ENCODE data around the gene ZDHHC17. TPM values are rescaled to one million over a fixed set of nuclear protein-coding genes. Genes with fewer than 3 reads are reported as not detected.
A peak's percentile ranks its signal among the peaks of the same experiment; 100 is the strongest.

Gene ZDHHC17
- total and polyA plus RNA-seq, 2 donors (not counting 1 experiment from before 2014, with no cell fraction given), result 30.5 to 141 TPM

DNA sequence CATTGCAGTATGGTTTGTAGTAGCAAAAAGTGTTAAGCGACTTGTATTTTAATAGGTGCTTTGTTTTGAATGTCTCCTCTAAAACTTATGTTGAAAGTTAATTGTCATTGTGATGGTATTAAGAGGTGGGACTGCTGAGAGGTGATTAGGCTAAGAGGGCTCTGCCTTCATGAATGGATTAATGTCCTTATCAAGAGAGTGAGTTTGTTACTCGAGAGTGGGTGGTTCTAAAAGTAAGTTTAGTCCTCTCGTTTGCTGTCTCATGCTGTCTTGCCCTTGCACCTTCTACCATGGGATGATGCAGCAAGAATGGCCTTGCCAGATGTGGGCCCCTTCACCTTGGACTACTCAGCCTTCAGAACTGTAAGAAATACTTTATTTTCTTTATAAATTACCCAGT lies 17.4 kb downstream of the ZDHHC17 start:
- H3K27ac ChIP-seq (ENCODE audit: insufficient read depth, low read length), result no peak overlapping the region
- H3K9ac ChIP-seq (ENCODE audit: insufficient read depth, low read length), result no peak overlapping the region
- H3K4me1 ChIP-seq (ENCODE audit: control insufficient read depth, extremely low read depth, insufficient read depth, low read length), result no peaks in the 10 kb centered on the region
- DNase-seq (ENCODE audit: low read depth in 2 of 2), result no peak
- H3K36me3 ChIP-seq (ENCODE audit: control insufficient read depth, insufficient read depth, low read length), result no peaks in the 10 kb centered on the region
- H3K4me3 ChIP-seq (replicated peaks in 1 of 4; ENCODE audit: control extremely low read depth in 1 of 4, insufficient read depth in 1 of 4, low read depth in 3 of 4, low read length in 4 of 4), result no peak overlapping the region
- no peak overlapping the region for H2AFZ ChIP-seq (ENCODE audit: low read length)
- no peak overlapping the region for H3K4me2 ChIP-seq (ENCODE audit: extremely low read depth, insufficient read depth, low read length)
- no peak for TF ChIP-seq EZH2 (IDR thresholded peaks at IDR 0.05; ENCODE audit: low read length, missing control alignments)
- TF ChIP-seq, protein P1, sequence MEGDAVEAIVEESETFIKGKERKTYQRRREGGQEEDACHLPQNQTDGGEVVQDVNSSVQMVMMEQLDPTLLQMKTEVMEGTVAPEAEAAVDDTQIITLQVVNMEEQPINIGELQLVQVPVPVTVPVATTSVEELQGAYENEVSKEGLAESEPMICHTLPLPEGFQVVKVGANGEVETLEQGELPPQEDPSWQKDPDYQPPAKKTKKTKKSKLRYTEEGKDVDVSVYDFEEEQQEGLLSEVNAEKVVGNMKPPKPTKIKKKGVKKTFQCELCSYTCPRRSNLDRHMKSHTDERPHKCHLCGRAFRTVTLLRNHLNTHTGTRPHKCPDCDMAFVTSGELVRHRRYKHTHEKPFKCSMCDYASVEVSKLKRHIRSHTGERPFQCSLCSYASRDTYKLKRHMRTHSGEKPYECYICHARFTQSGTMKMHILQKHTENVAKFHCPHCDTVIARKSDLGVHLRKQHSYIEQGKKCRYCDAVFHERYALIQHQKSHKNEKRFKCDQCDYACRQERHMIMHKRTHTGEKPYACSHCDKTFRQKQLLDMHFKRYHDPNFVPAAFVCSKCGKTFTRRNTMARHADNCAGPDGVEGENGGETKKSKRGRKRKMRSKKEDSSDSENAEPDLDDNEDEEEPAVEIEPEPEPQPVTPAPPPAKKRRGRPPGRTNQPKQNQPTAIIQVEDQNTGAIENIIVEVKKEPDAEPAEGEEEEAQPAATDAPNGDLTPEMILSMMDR (conservative IDR thresholded peaks at IDR 0.05 in 1 of 2, IDR thresholded peaks at IDR 0.05 in 1 of 2; ENCODE audit: low read depth in 1 of 2, low read length in 2 of 2), result no peak
- no peaks in the 10 kb centered on the region for H3K27me3 ChIP-seq (ENCODE audit: control insufficient read depth, insufficient read depth, low read length)
- H3K9me3 ChIP-seq (ENCODE audit: control insufficient read depth, insufficient read depth, low read depth, low read length), result no peaks in the 10 kb centered on the region
- H3K79me2 ChIP-seq (ENCODE audit: control insufficient read depth, insufficient read depth, low read length), result peaks cover 49% of the 10 kb centered on the region
- H4K20me1 ChIP-seq (ENCODE audit: control insufficient read depth, extremely low read depth, insufficient read depth, low read length), result no peaks in the 10 kb centered on the region

DNA sequence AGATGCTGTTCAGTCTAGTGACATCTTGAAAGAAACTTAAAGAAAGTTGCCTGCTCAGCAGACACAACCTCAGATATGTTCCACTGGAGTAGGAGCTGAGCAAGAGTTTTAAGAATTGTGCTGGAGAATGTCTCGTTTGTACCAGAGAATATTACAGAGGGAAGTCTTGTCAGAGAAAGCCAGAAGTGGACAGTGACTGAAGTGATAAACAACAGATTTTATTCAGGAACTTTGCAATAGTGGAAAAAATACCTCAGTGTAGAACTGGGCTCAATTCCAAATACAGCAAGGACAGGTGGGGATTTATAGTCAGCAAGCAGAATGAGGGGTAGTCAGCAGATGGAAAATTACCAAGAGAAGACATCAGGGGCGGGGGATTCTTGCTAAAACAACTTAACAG lies 18.6 kb downstream of the ZDHHC17 start:
- DNase-seq (ENCODE audit: low read depth in 2 of 2), result no peak
- Histone ChIP-seq H3K9ac (ENCODE audit: insufficient read depth, low read length) (no peak overlapping the region), H3K4me1 (ENCODE audit: control insufficient read depth, extremely low read depth, insufficient read depth, low read length) (no peaks in the 10 kb centered on the region), H3K4me3 (replicated peaks in 1 of 4; ENCODE audit: control extremely low read depth in 1 of 4, insufficient read depth in 1 of 4, low read depth in 3 of 4, low read length in 4 of 4) (no peak overlapping the region), H3K27me3 (ENCODE audit: control insufficient read depth, insufficient read depth, low read length) (no peaks in the 10 kb centered on the region), H3K4me2 (ENCODE audit: extremely low read depth, insufficient read depth, low read length) (no peak overlapping the region), H3K27ac (ENCODE audit: insufficient read depth, low read length) (no peak overlapping the region), H3K36me3 (ENCODE audit: control insufficient read depth, insufficient read depth, low read length) (no peaks in the 10 kb centered on the region), H4K20me1 (ENCODE audit: control insufficient read depth, extremely low read depth, insufficient read depth, low read length) (no peaks in the 10 kb centered on the region), H2AFZ (ENCODE audit: low read length) (no peak overlapping the region), H3K79me2 (ENCODE audit: control insufficient read depth, insufficient read depth, low read length) (peaks cover 39% of the 10 kb centered on the region), H3K9me3 (ENCODE audit: control insufficient read depth, insufficient read depth, low read depth, low read length) (no peaks in the 10 kb centered on the region)
- TF ChIP-seq, protein P1 (conservative IDR thresholded peaks at IDR 0.05 in 1 of 2, IDR thresholded peaks at IDR 0.05 in 1 of 2; ENCODE audit: low read depth in 1 of 2, low read length in 2 of 2), result no peak
- no peak for TF ChIP-seq EZH2 (IDR thresholded peaks at IDR 0.05; ENCODE audit: low read length, missing control alignments)

DNA sequence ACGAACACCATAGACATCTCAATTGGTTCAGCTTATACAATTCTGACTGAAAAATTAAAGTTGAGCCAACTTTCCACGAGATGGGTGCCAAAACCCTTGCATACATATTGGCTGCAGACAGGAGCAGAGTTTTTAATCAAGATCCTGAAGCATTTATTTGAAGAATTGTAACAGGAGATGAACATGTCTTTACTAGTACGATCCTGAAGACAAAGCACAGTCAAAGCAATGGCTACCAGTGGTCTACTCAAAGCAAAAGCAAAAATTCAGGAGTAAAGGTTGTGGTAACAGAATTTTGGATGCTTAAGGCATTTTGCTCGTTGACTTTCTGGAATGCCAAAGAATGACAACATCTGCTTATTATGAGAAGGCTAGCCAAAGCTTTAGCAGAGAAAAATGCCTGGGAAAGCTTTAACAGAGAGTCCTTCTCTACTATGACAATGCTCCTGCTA lies 20.7 kb downstream of the ZDHHC17 start:
- peak; percentile 66 to 87 for DNase-seq (ENCODE audit: low read depth in 2 of 2)
- no peak overlapping the region for H3K9ac ChIP-seq (ENCODE audit: insufficient read depth, low read length)

More for the DNA sequence above, 20.7 kb downstream of the ZDHHC17 start:
- no peaks in the 10 kb centered on the region for H3K9me3 ChIP-seq (ENCODE audit: control insufficient read depth, insufficient read depth, low read depth, low read length)
- H3K4me2 ChIP-seq (ENCODE audit: extremely low read depth, insufficient read depth, low read length), result peak overlapping the region; percentile 13
- H3K4me1 ChIP-seq (ENCODE audit: control insufficient read depth, extremely low read depth, insufficient read depth, low read length), result no peaks in the 10 kb centered on the region
- H3K27ac ChIP-seq (ENCODE audit: insufficient read depth, low read length), result no peak overlapping the region
- no peak overlapping the region for H2AFZ ChIP-seq (ENCODE audit: low read length)
- no peaks in the 10 kb centered on the region for H3K27me3 ChIP-seq (ENCODE audit: control insufficient read depth, insufficient read depth, low read length)
- peak overlapping the region in 1 of 4 experiments; percentile 34 for H3K4me3 ChIP-seq (replicated peaks in 1 of 4; ENCODE audit: control extremely low read depth in 1 of 4, insufficient read depth in 1 of 4, low read depth in 3 of 4, low read length in 4 of 4)
- H4K20me1 ChIP-seq (ENCODE audit: control insufficient read depth, extremely low read depth, insufficient read depth, low read length), result no peaks in the 10 kb centered on the region
- no peak for TF ChIP-seq EZH2 (IDR thresholded peaks at IDR 0.05; ENCODE audit: low read length, missing control alignments)
- TF ChIP-seq, protein P1 (conservative IDR thresholded peaks at IDR 0.05 in 1 of 2, IDR thresholded peaks at IDR 0.05 in 1 of 2; ENCODE audit: low read depth in 1 of 2, low read length in 2 of 2), result no peak
- peaks cover 26% of the 10 kb centered on the region for H3K79me2 ChIP-seq (ENCODE audit: control insufficient read depth, insufficient read depth, low read length)
- no peaks in the 10 kb centered on the region for H3K36me3 ChIP-seq (ENCODE audit: control insufficient read depth, insufficient read depth, low read length)
